ENCODE data around the gene PALLD. TPM values are rescaled to one million over a fixed set of nuclear protein-coding genes. Genes with fewer than 3 reads are reported as not detected.
"Not testable (repeated sequence)": the region's sequence is repeated elsewhere in the genome, so short reads cannot be mapped to it uniquely, and the experiment has no call there.

PALLD gene
- total RNA-seq, 1 donor from 2014 or later, result 179 TPM

- TF ChIP-seq CTCF (IDR thresholded peaks at IDR 0.05), result no peak
- H3K27ac ChIP-seq, result no peak overlapping the region
- DNase-seq (no peak), ATAC-seq (no peak)
- no peak overlapping the region for H3K4me3 ChIP-seq
- no peaks in the 10 kb centered on the region for H3K27me3 ChIP-seq
- no peaks in the 10 kb centered on the region for H3K4me1 ChIP-seq
- peaks cover 16% of the 10 kb centered on the region for H3K36me3 ChIP-seq
- peaks cover 20% of the 10 kb centered on the region for H3K9me3 ChIP-seq
- intact Hi-C loops (cut with DNase I), result no loop called here
Observed at GRCh38 chr4:168932138-168932537, 435.3 kb downstream of the PALLD start.

GRCh38 chr4:168933423-168933822, 436.6 kb downstream of the PALLD start:
- Histone ChIP-seq H3K27me3 (no peaks in the 10 kb centered on the region), H3K4me1 (no peaks in the 10 kb centered on the region), H3K36me3 (peaks cover 4% of the 10 kb centered on the region), H3K27ac (no peak overlapping the region), H3K4me3 (no peak overlapping the region), H3K9me3 (peaks cover 27% of the 10 kb centered on the region)
- DNase-seq (no peak), ATAC-seq (no peak)
- intact Hi-C loops (cut with DNase I), result no loop called here
- TF ChIP-seq CTCF (IDR thresholded peaks at IDR 0.05), result no peak

- H3K36me3 ChIP-seq; intact Hi-C loops (cut with DNase I); H3K4me3 ChIP-seq; DNase-seq; ATAC-seq; H3K27me3 ChIP-seq; H3K4me1 ChIP-seq; H3K27ac ChIP-seq: not testable (repeated sequence)
- peaks cover 16% of the 10 kb centered on the region for H3K9me3 ChIP-seq
Observed at GRCh38 chr4:168937473-168937872, 440.6 kb downstream of the PALLD start.

- DNase-seq (no peak), ATAC-seq (peak; percentile 55)
- peak; percentile 42 for TF ChIP-seq CTCF (IDR thresholded peaks at IDR 0.05)
- Histone ChIP-seq H3K36me3 (no peaks in the 10 kb centered on the region), H3K9me3 (peaks cover 5% of the 10 kb centered on the region), H3K4me3 (no peak overlapping the region), H3K27me3 (no peaks in the 10 kb centered on the region), H3K27ac (no peak overlapping the region), H3K4me1 (no peaks in the 10 kb centered on the region)
- intact Hi-C loops (cut with DNase I), result no loop called here
Observed at GRCh38 chr4:168942985-168943384, 446.1 kb downstream of the PALLD start.

- no peak for TF ChIP-seq CTCF (IDR thresholded peaks at IDR 0.05)
- no peaks in the 10 kb centered on the region for H3K4me1 ChIP-seq
- DNase-seq, result no peak
- no peak overlapping the region for H3K27ac ChIP-seq
- no peak for ATAC-seq
- H3K9me3 ChIP-seq, result no peaks in the 10 kb centered on the region
- H3K27me3 ChIP-seq, result no peaks in the 10 kb centered on the region
- intact Hi-C loops (cut with DNase I), result no loop called here
- H3K4me3 ChIP-seq, result no peak overlapping the region
- no peaks in the 10 kb centered on the region for H3K36me3 ChIP-seq
Observed at GRCh38 chr4:168945291-168945690, 448.4 kb downstream of the PALLD start.

GRCh38 chr4:168952821-168953246, 456.0 kb downstream of the PALLD start:
- H3K9me3 ChIP-seq; DNase-seq; intact Hi-C loops (cut with DNase I); ATAC-seq; H3K4me1 ChIP-seq; H3K27ac ChIP-seq; H3K4me3 ChIP-seq; H3K27me3 ChIP-seq; H3K36me3 ChIP-seq: not testable (repeated sequence)

- H3K4me1 ChIP-seq, result no peaks in the 10 kb centered on the region
- ATAC-seq, result no peak
- no peak for TF ChIP-seq CTCF (IDR thresholded peaks at IDR 0.05)
- no peak for DNase-seq
- no peaks in the 10 kb centered on the region for H3K36me3 ChIP-seq
- intact Hi-C loops (cut with DNase I), result no loop called here
- no peaks in the 10 kb centered on the region for H3K9me3 ChIP-seq
- H3K27ac ChIP-seq, result no peak overlapping the region
- no peak overlapping the region for H3K4me3 ChIP-seq
- H3K27me3 ChIP-seq, result no peaks in the 10 kb centered on the region
Observed at GRCh38 chr4:168955674-168956073, 458.8 kb downstream of the PALLD start.

All from upper lobe of right lung (tissue), 1 donor.